A673 (cell line): ENCODE measurements around the gene MYBPC3.

ENCODE experiments used
- CTCF ChIP-seq: fragments of 300-800, 200-600 bp; sonication (generic); conservative IDR thresholded peaks from 2 replicates; pipeline ENCODE4 v1.5.1; 2017; ENCODE audit warnings: low read depth, mild to moderate bottlenecking, antibody characterized with exemption, low read length, moderate library complexity, mixed read lengths
- EZH2 ChIP-seq: fragments of 200-600 bp; sonication (generic); IDR thresholded peaks from 2 replicates; pipeline ENCODE4 v1.6.1; 2017; ENCODE audit warnings: borderline replicate concordance, low read depth, mild to moderate bottlenecking, mixed read lengths, antibody characterized with exemption, low read length; ENCODE audit not compliant: poor library complexity, severe bottlenecking

GRCh38 chr11:47400768-47401279, 48.3 kb upstream of the MYBPC3 start:
- TF ChIP-seq CTCF (no peak), EZH2 (no peak)
